ENCODE measurements around the gene WTIP. TPM values are rescaled to one million over a fixed set of nuclear protein-coding genes. Genes with fewer than 3 reads are reported as not detected.

Gene WTIP
- total and polyA plus RNA-seq, 2 of the 13 experiments (the other 11 are each of a cell fraction or from before 2014, with no cell fraction given): 15.0 to 18.1 TPM

GRCh38 chr19:34461375-34462100 is 20.0 kb upstream of the WTIP start:
- intact Hi-C loops (cut with micrococcal nuclease; ENCODE audit: unreplicated experiment) (no loop called here), in situ Hi-C loops (cut with HindIII; ENCODE audit: extremely low pct_ligation_motif_present, low pct_unique_long_range_greater_than_20kb) (no loop called here)
- no peak overlapping the region for H3K4me2 ChIP-seq (ENCODE audit: low read depth, low read length)
- no peaks in the 10 kb centered on the region for H3K4me1 ChIP-seq (ENCODE audit: insufficient read depth, low read length)
- no peaks in the 10 kb centered on the region for H3K9me3 ChIP-seq (ENCODE audit: low read length)
- H3K9ac ChIP-seq (ENCODE audit: insufficient read depth, low read depth, low read length): no peak overlapping the region
- no peak for ATAC-seq
- POLR2A ChIA-PET: no interaction called here
- TF ChIP-seq ZNF296 (CRISPR knock-in tag; conservative IDR thresholded peaks at IDR 0.05) (no peak), ZNF138 (CRISPR knock-in tag; IDR thresholded peaks at IDR 0.05; ENCODE audit: low read depth) (no peak), KDM1A (CRISPR knock-in tag; IDR thresholded peaks at IDR 0.05) (no peak), HOXA3 (CRISPR knock-in tag; IDR thresholded peaks at IDR 0.05) (no peak), GATAD2A (CRISPR knock-in tag; IDR thresholded peaks at IDR 0.05) (no peak), ZNF274 (CRISPR knock-in tag; IDR thresholded peaks at IDR 0.05) (no peak), ZNF383 (CRISPR knock-in tag; IDR thresholded peaks at IDR 0.05; ENCODE audit: borderline replicate concordance) (no peak), ZNF205 (CRISPR knock-in tag; IDR thresholded peaks at IDR 0.05) (no peak), ZNF44 (CRISPR knock-in tag; IDR thresholded peaks at IDR 0.05) (no peak), SMAD3 (CRISPR knock-in tag; IDR thresholded peaks at IDR 0.05) (no peak), KLF6 (CRISPR knock-in tag; IDR thresholded peaks at IDR 0.05) (no peak), ZBTB7B (CRISPR knock-in tag; IDR thresholded peaks at IDR 0.05) (no peak), TP53 (CRISPR knock-in tag; conservative IDR thresholded peaks at IDR 0.05) (no peak), THYN1 (CRISPR knock-in tag; IDR thresholded peaks at IDR 0.05; ENCODE audit: borderline replicate concordance, low read depth) (no peak), ELF1 (CRISPR knock-in tag; IDR thresholded peaks at IDR 0.05) (no peak)
- H3K27ac ChIP-seq (ENCODE audit: extremely low read length, insufficient read depth, low read length): no peak overlapping the region
- DNase-seq (ENCODE audit: low spot score): no peak
- CTCF ChIA-PET (ENCODE audit: low intra/inter-chr PET ratio, low total read pairs): no interaction called here
- H2AFZ ChIP-seq (ENCODE audit: low read length): no peak overlapping the region
- no TSS peak for BruUV-seq (replicated peaks)
- H3K79me2 ChIP-seq (ENCODE audit: insufficient read depth, low read length): peaks cover 10% of the 10 kb centered on the region
- no peak overlapping the region for H3K4me3 ChIP-seq (replicated peaks in 1 of 3; ENCODE audit: insufficient read depth in 1 of 3, low read depth in 2 of 3, low read length in 3 of 3)
- no peaks in the 10 kb centered on the region for H3K27me3 ChIP-seq (ENCODE audit: control insufficient read depth in 1 of 2, insufficient read depth in 2 of 2, low read length in 2 of 2)
- 87% methylated on average over 5 of the region's 5 CpGs for WGBS (ENCODE audit: low lambda C conversion rate)
- H3K36me3 ChIP-seq (replicated peaks in 1 of 2; ENCODE audit: control insufficient read depth in 1 of 2, insufficient read depth in 2 of 2, low read length in 2 of 2): peaks cover 32 to 84% of the 10 kb centered on the region in 2 experiments
- no peak for FAIRE-seq
- H4K20me1 ChIP-seq (ENCODE audit: insufficient read depth, low read length): no peaks in the 10 kb centered on the region
